GM12878 (cell line): Measurements from ENCODE around the gene CTSE. TPM values are rescaled to one million over a fixed set of nuclear protein-coding genes. Genes with fewer than 3 reads are reported as not detected.

ENCODE experiments used
- BCL3 ChIP-seq: IDR thresholded peaks from 2 replicates; pipeline ENCODE4 v1.6.1; 2011; ENCODE audit warnings: borderline replicate concordance, low read depth, mild to moderate bottlenecking, moderate library complexity, low read length; ENCODE audit not compliant: insufficient read depth, poor library complexity, severe bottlenecking
- BCLAF1 ChIP-seq: fragments of 450-650 bp; IDR thresholded peaks from 2 replicates; pipeline ENCODE4 v1.6.1; 2017; ENCODE audit warnings: antibody characterized with exemption, mild to moderate bottlenecking, moderate library complexity
- CBX3 ChIP-seq: fragments of 200-600 bp; sonication (generic); IDR thresholded peaks from 2 replicates; pipeline ENCODE4 v1.6.1; 2016; ENCODE audit warnings: low read depth, borderline replicate concordance
- CBX5 ChIP-seq: sonication (generic); IDR thresholded peaks from 2 replicates; pipeline ENCODE4 v1.6.1; 2016; ENCODE audit warnings: low read depth, moderate library complexity, mild to moderate bottlenecking, inconsistent platforms
- ESRRA ChIP-seq: IDR thresholded peaks from 2 replicates; pipeline ENCODE4 v1.6.1; 2012; ENCODE audit warnings: mild to moderate bottlenecking, low read length, improper control_type of control experiment
- FOS ChIP-seq: IDR thresholded peaks from 3 replicates; pipeline ENCODE4 v1.6.1; 2011; ENCODE audit warnings: borderline replicate concordance; ENCODE audit not compliant: insufficient read length; ENCODE audit errors: extremely low read depth
- HCFC1 ChIP-seq: fragments of 150-350 bp; IDR thresholded peaks from 2 replicates; pipeline ENCODE4 v1.6.1; 2014; ENCODE audit warnings: low read length
- IKZF1 ChIP-seq: fragments of 450-650 bp; conservative IDR thresholded peaks from 2 replicates; pipeline ENCODE4 v1.6.1; 2017; ENCODE audit warnings: antibody characterized with exemption, mild to moderate bottlenecking
- JUND ChIP-seq: IDR thresholded peaks from 2 replicates; pipeline ENCODE4 v1.6.1; 2012; ENCODE audit warnings: low read depth, mild to moderate bottlenecking, low read length, improper control_type of control experiment, moderate library complexity
- RELA ChIP-seq: fragments of 450-650 bp; IDR thresholded peaks from 2 replicates; pipeline ENCODE4 v1.8.0; 2014; ENCODE audit warnings: borderline replicate concordance; ENCODE audit not compliant: partially characterized antibody
- USF2 ChIP-seq: IDR thresholded peaks from 2 replicates; pipeline ENCODE4 v1.6.1; 2011; ENCODE audit warnings: low read depth, low read length, improper control_type of control experiment, borderline replicate concordance
- ZNF592 ChIP-seq: fragments of 450-650 bp; IDR thresholded peaks from 2 replicates; pipeline ENCODE4 v1.6.1; 2017; ENCODE audit warnings: mild to moderate bottlenecking, moderate library complexity
- polyA plus RNA-seq, 11 experiments: library from polyadenylated mRNA; depleted of rRNA in 4 of 11; unstranded in 6 of 11; stranded (reverse) in 5 of 11; fragments of >200 nt; fragmentation: Nextera tagmentation in 4 of 11; fragmentation: Illumina TruSeq in 1 of 11; extraction: Ambion mirVana in 4 of 11; extraction: Trizol in 1 of 11; gene quantifications; 1 replicate in 1 of 11; 2 replicates in 10 of 11; pipeline versions ENCODE4 v1.2.1 to v1.2.3, GENCODE V29; 2011 to 2016; ENCODE audit warnings: inconsistent platforms in 2 of 11, missing spikeins in 2 of 11, low read depth in 1 of 11
- total RNA-seq, 4 experiments: library from RNA; depleted of rRNA in 3 of 4; stranded (reverse); fragments of >200 nt in 3 of 4; fragmentation: Illumina TruSeq in 1 of 4; extraction: Trizol in 1 of 4; gene quantifications; 2 replicates each; pipeline versions ENCODE4 v1.2.1 to v1.2.3, GENCODE V29; 2013 to 2021
- TF ChIP-seq, protein P1 (sequence below): fragments of 450-650 bp; formaldehyde crosslinking; IDR thresholded peaks from 2 replicates; pipeline ENCODE4 v1.5.0; 2022; ENCODE audit warnings: mild to moderate bottlenecking, missing genetic modification characterization

CTSE gene
- total and polyA plus RNA-seq, 10 of the 15 experiments (the other 5 are each of a cell fraction or from before 2014, with no cell fraction given): 0.26 TPM; not detected in 9

DNA sequence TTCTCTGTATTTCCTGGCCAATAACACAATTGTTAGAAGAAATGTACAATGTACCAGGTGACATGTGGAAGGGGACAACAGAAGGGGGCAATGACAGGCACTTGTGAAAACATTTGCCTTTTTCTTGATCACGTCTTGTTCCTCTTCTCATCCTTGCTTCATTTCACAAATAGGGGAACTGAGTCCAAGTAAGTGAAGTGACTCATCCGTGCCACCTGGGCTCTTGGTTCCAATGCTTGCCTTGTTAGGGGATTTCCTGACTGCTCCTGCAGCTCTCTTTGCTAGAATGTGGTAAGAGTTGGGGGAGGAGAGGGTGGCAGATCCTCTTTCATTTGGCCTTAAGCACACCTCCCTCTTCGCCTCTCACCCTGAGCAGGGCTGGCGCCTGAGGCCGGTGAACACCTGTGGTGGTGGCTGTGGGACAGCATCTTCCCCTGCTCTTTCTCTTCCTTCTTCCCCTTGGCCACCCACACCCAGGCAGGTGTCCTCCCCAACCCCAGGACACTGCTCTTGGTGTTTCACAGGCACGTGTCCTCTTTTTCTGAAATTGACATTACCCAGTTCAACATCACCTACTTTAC is 27.1 kb upstream of the CTSE start (continued):
- TF ChIP-seq ZNF592 (no peak), ESRRA (no peak), HCFC1 (no peak), BCLAF1 (no peak), JUND (no peak; the same call in 1 of the 2 replicates), FOS (no peak), IKZF1 (peak; percentile 98), CBX5 (peak; percentile 95; the same call in 1 of the 2 replicates), CBX3 (no peak), RELA (peak; percentile 99), BCL3 (peak; percentile 91), USF2 (peak; percentile 8; the same call in 1 of the 2 replicates)
- TF ChIP-seq, protein P1, sequence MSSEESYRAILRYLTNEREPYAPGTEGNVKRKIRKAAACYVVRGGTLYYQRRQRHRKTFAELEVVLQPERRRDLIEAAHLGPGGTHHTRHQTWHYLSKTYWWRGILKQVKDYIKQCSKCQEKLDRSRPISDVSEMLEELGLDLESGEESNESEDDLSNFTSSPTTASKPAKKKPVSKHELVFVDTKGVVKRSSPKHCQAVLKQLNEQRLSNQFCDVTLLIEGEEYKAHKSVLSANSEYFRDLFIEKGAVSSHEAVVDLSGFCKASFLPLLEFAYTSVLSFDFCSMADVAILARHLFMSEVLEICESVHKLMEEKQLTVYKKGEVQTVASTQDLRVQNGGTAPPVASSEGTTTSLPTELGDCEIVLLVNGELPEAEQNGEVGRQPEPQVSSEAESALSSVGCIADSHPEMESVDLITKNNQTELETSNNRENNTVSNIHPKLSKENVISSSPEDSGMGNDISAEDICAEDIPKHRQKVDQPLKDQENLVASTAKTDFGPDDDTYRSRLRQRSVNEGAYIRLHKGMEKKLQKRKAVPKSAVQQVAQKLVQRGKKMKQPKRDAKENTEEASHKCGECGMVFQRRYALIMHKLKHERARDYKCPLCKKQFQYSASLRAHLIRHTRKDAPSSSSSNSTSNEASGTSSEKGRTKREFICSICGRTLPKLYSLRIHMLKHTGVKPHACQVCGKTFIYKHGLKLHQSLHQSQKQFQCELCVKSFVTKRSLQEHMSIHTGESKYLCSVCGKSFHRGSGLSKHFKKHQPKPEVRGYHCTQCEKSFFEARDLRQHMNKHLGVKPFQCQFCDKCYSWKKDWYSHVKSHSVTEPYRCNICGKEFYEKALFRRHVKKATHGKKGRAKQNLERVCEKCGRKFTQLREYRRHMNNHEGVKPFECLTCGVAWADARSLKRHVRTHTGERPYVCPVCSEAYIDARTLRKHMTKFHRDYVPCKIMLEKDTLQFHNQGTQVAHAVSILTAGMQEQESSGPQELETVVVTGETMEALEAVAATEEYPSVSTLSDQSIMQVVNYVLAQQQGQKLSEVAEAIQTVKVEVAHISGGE (CRISPR knock-in tag): no peak
